GM18508 (cell line): ENCODE measurements around the gene LYRM1.
"Not testable (repeated sequence)": the region's sequence is repeated elsewhere in the genome, so short reads cannot be mapped to it uniquely, and the experiment has no call there.

Source experiments
- ATAC-seq: cut with Tn5 transposase; IDR thresholded peaks from one replicate; pipeline ENCODE4 v1.9.1; 2021; ENCODE audit warnings: moderate number of reproducible peaks; ENCODE audit not compliant: insufficient read depth, unreplicated experiment

Gene LYRM1, protein sequence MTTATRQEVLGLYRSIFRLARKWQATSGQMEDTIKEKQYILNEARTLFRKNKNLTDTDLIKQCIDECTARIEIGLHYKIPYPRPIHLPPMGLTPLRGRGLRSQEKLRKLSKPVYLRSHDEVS

DNA sequence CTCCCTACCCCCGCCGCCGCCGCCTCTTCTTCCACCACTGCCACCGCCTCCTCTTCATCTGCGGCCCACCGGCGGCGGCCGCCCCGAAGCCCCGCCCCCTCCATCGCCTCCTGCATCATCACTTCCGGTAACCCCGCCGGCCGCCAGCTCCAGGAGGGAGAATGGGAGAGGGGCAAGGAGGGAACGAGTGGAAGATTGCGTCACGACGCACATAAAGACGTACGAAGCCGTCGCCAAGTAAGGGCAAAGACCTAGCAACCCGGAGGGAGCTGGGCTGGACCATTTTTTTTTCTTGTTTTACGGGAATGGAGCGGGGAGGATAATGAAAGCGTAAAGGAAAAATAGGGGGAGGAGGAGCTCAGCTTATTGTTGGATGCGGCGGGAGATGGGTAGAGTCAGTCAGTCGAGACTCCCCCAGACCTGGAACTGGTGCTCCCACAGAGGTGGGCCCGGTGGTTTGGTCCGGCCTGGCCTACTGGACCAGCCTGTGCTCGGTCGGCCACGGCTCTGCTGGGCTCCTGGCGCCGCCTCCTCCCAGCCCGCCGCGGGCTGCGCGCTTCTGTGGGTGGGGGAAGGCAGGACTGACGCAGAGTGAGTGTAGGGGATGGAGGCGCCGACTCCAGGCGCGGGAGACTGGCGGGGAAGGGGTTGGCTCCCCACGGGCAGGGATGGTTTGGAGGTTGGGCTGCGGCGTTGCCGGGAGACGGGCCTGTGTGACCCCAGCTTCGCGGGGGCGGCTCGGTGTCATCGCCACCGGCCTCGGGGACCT lies at the start of gene LYRM1, which contains the start of gene DCUN1D3:
Gene LYRM1, plus strand, starts transcription at position 473 of the 769 bp plus-strand sequence. CDS start 14,785 bp downstream, outside the sequence.
Gene DCUN1D3, minus strand, starts transcription at position 60 of the 769 bp plus-strand sequence. CDS start 37,820 bp downstream, outside the sequence.
- no peak for ATAC-seq

- no peak for ATAC-seq
These were observed 49.6 kb upstream of the LYRM1 start for GRCh38 chr16:20850981-20851380.

DNA sequence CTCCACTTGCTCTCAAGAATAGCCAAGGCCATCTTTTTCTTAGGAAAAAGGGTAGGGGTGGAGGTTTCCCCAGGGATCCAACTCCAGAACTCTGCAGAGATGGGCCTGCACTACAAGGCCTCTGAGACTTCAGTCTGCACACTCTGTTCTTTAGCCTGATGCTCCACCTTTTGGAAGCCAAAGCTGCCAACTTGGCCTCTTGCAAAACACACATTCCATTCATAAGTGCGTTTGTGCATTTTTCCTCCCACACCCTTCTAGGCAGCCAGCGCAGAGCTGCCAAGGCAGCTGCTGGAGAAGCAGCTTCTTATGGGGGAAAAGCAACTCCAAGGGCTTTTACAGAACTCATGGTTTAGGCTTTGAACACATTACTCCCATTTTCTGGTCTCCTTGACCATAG lies 49.0 kb upstream of the LYRM1 start:
- ATAC-seq = no peak

- ATAC-seq = no peak
These were observed 47.4 kb upstream of the LYRM1 start for GRCh38 chr16:20853143-20853542.

GRCh38 chr16:20853981-20854620 lies 46.5 kb upstream of the LYRM1 start:
- ATAC-seq = no peak

DNA sequence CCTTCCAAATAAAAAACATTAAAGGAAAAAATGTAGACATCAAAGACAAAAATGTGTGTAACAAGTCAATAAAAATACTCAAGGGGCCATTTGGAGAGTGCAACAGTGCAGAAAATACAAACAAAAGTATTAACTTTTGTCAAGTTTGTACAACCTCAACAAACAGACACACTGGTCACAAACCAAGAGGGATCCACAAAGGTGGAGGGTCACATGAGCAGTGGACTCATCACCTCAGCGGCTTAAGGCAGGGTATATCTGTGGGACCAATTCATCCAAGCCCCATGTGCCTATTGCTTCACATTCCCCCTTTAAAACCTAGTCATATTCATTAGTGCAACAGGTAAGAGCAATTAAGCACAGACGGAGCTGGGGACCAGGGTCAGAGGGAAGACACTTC lies 45.6 kb upstream of the LYRM1 start:
- no peak for ATAC-seq

DNA sequence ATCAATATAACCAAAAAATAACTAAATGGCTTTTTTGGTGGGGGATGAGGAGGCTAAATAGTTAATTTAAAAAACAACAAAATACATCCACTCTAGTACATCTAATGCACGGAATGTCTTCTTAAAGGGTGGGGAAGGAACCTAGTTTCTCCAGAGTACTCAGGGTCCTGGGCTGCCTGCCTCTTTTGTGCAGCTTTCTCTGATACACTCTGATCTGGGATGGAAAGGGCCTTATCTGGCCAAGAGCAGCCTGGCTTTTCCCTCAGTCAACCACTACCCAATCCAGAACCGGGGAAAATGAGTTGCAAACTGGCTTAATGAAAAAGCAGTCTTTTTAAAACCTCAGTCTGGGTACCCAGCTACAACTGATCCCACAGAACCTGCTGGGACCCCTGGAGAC lies 43.3 kb upstream of the LYRM1 start:
- no peak for ATAC-seq

- ATAC-seq = no peak
These were observed 41.3 kb upstream of the LYRM1 start for GRCh38 chr16:20859229-20859628.

- ATAC-seq = no peak
These were observed 40.9 kb upstream of the LYRM1 start for GRCh38 chr16:20859699-20860098.

GRCh38 chr16:20860361-20860760 lies 40.2 kb upstream of the LYRM1 start:
- no peak for ATAC-seq

GRCh38 chr16:20860995-20861394 lies 39.6 kb upstream of the LYRM1 start:
- not testable (repeated sequence) for ATAC-seq

DNA sequence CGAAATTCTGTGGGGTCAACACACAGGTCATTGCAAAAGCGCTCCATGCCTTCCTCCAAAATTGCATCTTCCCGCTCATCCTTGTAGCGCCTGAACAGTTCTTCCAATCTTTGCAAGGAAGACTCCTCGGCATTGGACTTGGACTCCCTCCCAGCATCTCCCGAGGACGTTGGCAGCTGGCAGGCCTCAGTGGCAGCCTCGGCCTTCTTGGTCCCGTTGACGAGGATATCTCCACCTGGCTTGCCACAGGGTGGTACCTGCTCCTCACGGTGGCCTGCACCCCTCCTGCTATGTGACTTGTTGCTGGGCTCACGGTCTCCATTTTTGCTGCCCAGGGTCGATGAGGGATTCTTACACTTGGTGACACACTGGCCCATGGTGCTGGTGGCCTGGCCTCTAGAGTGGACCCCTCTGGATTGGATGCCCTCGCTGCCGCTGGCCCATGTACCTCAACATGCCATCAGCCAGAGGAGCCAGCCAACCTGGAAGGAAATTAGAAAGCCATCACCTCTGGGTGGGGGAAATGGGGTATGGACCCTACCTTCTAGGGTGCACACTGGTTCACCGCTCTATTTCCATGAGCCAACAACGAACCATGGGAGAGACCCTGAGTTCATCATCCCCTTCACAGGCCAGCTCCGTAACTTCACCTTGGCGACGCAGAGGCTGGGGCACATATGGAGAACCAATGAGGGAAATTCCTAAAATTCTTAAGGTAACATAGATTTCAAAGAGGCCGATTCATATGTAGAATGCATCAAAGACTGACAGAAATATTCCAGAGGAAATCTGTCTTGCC lies 38.2 kb upstream of the LYRM1 start:
- ATAC-seq = no peak

DNA sequence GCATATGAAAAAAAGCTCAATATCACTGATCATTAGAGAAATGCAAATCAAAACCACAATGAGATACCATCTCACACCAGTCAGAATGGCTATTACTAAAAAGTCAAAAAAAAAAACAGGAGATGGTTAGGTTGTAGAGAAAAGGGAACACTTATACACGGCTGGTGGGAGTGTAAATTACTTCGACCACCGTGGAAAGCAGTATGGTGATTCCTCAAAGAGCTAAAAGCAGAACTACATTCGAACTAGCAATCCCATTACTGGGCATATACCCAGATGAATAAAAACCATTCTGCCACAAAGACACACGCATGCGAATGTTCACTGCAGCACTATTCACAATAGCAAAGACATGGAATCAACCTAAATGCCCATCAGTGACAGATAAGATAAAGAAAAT lies 36.2 kb upstream of the LYRM1 start:
- not testable (repeated sequence) for ATAC-seq

- no peak for ATAC-seq
These were observed 35.0 kb upstream of the LYRM1 start for GRCh38 chr16:20865420-20866131.

GRCh38 chr16:20866145-20866772 lies 34.3 kb upstream of the LYRM1 start:
- no peak for ATAC-seq

DNA sequence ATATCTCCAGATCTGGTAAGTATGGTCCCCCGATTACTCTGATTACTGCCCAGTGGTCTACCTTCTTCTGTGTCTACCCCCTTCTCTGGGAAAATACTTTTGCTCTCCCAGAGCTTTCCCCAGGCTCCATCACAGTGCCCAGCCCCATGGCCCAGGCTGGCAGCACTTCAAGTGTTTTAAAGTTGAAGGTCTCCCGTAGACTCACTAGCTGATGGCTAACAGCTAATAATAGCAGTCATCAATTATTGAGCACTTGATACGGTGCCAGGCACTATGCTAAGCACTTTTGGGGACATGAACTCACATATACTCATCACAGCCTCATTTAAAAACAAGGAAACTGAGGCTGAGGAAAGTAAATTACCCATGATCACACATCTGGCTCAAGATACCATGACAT lies 33.8 kb upstream of the LYRM1 start:
- ATAC-seq = no peak

GRCh38 chr16:20867585-20867984 lies 33.0 kb upstream of the LYRM1 start:
- ATAC-seq = no peak

- ATAC-seq = no peak
These were observed 31.7 kb upstream of the LYRM1 start for GRCh38 chr16:20868890-20869289.

GRCh38 chr16:20870122-20870820 lies 30.3 kb upstream of the LYRM1 start:
- ATAC-seq = no peak
